CD4-positive, alpha-beta T cell (primary cell): ENCODE measurements around the gene ZNF385C. TPM values are rescaled to one million over a fixed set of nuclear protein-coding genes. Genes with fewer than 3 reads are reported as not detected.

ENCODE experiments used
- ATAC-seq: fragments of 200-7000 bp; cut with Tn5 transposase; one replicate; pipeline ENCODE4 v1.10.0; 2022; ENCODE audit warnings: mild to moderate bottlenecking; ENCODE audit not compliant: poor library complexity
- CTCF ChIA-PET: fragments of 350-600 bp; sonication (Branson Sonifier 250); formaldehyde crosslinking; loops from one replicate; lab custom pipeline; 2021; ENCODE audit warnings: antibody characterized with exemption, inconsistent platforms; lab: Charles Lee
- POLR2A ChIA-PET: fragments of 350-600 bp; sonication (Branson Sonifier 250); formaldehyde crosslinking; loops from one replicate; lab custom pipeline; 2021; ENCODE audit warnings: antibody characterized with exemption, inconsistent platforms; lab: Charles Lee
- DNase-seq, 14 experiments: peaks; one replicate each; pipeline ENCODE4 v3.0.0-alpha.2; 2013 to 2020; ENCODE audit warnings: mixed read lengths in 2 of 14
- H3K27ac ChIP-seq, 2 donors: one replicate each; pipeline versions ENCODE4 v1.5.1 to v1.7.0; 2013; ENCODE audit warnings: low read length in 2 of 2, low read depth in 1 of 2, mild to moderate bottlenecking in 1 of 2
- H3K27me3 ChIP-seq, 2 experiments: 1 replicate in 1 of 2; 2 replicates in 1 of 2; pipeline versions ENCODE4 v1.6.1 to v1.7.0; 2013; ENCODE audit warnings: low read length in 2 of 2, control low read depth in 1 of 2, mild to moderate bottlenecking in 1 of 2, moderate library complexity in 1 of 2; ENCODE audit not compliant: insufficient read depth in 2 of 2, control insufficient read depth in 1 of 2
- H3K36me3 ChIP-seq: one replicate; pipeline ENCODE4 v1.6.1; 2013; ENCODE audit warnings: low read length, control low read depth; ENCODE audit not compliant: insufficient read depth
- H3K4me1 ChIP-seq: one replicate; pipeline ENCODE4 v1.6.1; 2013; ENCODE audit warnings: low read length, control low read depth; ENCODE audit not compliant: insufficient read depth
- H3K4me3 ChIP-seq: one replicate; pipeline ENCODE4 v1.5.1; 2013; ENCODE audit warnings: mild to moderate bottlenecking, low read length, moderate library complexity
- H3K9me3 ChIP-seq, 2 experiments: 1 replicate in 1 of 2; 2 replicates in 1 of 2; pipeline versions ENCODE4 v1.6.1 to v1.7.0; 2013; ENCODE audit warnings: low read length in 2 of 2, mild to moderate bottlenecking in 2 of 2, control low read depth in 1 of 2, moderate library complexity in 1 of 2; ENCODE audit not compliant: control insufficient read depth in 1 of 2, insufficient read depth in 1 of 2
- H3K27ac Mint-ChIP-seq: one replicate; pipeline ENCODE4 v1.8.0; 2020; ENCODE audit warnings: mixed read lengths
- H3K27me3 Mint-ChIP-seq: one replicate; pipeline ENCODE4 v1.8.0; 2021; ENCODE audit warnings: mixed read lengths
- H3K36me3 Mint-ChIP-seq: one replicate; pipeline ENCODE4 v1.8.0; 2021; ENCODE audit warnings: low read depth, mixed read lengths
- H3K4me1 Mint-ChIP-seq: one replicate; pipeline ENCODE4 v1.8.0; 2021; ENCODE audit warnings: low read depth, mixed read lengths
- H3K4me3 Mint-ChIP-seq: one replicate; pipeline ENCODE4 v1.8.0; 2020; ENCODE audit warnings: mild to moderate bottlenecking, mixed read lengths
- H3K9me3 Mint-ChIP-seq: one replicate; pipeline ENCODE4 v1.8.0; 2020; ENCODE audit warnings: mixed read lengths
- CTCF ChIP-seq: fragments of 200-600 bp; IDR thresholded peaks from one replicate; pipeline ENCODE4 v1.8.0; 2022; ENCODE audit warnings: antibody characterized with exemption, mild to moderate bottlenecking
- intact Hi-C, 2 experiments: fragments of 100-400 bp; cut with DNase I in 1 of 2; cut with micrococcal nuclease in 1 of 2; formaldehyde crosslinking; loops; one replicate each; pipeline versions ENCODE4 v1.15.1 to v1.9.0; 2023 to 2025; cut with DNase I, micrococcal nuclease
- total RNA-seq, 174 experiments: library from RNA in 2 of 174; stranded (reverse) in 2 of 174; gene quantifications; one replicate each; pipeline ENCODE4 v1.2.3 and lab custom pipeline; 2021 to 2026

Gene ZNF385C
- total RNA-seq, 2 experiments from 2014 or later, result 0.20 TPM; not detected in 1

DNA sequence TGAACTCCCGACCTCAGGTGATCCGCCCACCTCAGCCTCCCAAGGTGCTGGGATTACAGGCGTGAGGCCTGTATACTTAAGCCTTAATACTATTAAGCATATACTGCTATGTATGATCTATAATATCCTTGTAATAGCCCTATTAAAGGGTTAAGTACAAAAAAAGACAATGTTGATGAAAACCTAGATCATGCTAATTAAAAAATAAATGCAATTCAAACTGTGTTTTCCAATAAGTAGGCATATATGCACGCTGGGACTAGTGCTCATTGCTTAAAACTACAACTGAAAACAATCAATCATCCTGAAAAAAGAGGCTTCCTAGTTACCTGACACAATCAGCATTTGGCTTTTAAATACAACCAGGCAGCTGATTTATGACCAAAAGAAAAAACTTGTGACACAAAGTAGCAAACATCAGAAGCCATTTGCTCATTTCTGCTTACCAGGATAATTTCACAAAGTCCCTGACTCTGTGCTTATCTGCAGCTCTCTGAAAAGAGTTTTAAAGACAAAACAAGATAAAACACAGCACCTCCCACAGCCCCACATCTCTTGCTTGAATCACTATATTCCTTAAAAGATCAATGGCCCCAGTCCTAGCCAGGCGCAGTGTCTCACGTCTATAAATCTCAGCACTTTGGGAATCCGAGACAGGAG is 11.1 kb downstream of the ZNF385C start:
- Mint-ChIP-seq H3K4me3 (no peak overlapping the region), H3K9me3 (no peaks in the 10 kb centered on the region), H3K27me3 (peaks cover 4% of the 10 kb centered on the region), H3K4me1 (no peaks in the 10 kb centered on the region), H3K27ac (no peak overlapping the region), H3K36me3 (no peaks in the 10 kb centered on the region)
- Histone ChIP-seq H3K36me3 (no peaks in the 10 kb centered on the region), H3K27me3 (no peaks in the 10 kb centered on the region), H3K4me1 (no peaks in the 10 kb centered on the region), H3K4me3 (no peak overlapping the region), H3K27ac (no peak overlapping the region), H3K9me3 (no peaks in the 10 kb centered on the region)
- intact Hi-C loops, result no loop called here
- TF ChIP-seq CTCF, result no peak
- ATAC-seq, result no peak
- DNase-seq, result no peak
- ChIA-PET CTCF (no interaction called here), POLR2A (no interaction called here)

DNA sequence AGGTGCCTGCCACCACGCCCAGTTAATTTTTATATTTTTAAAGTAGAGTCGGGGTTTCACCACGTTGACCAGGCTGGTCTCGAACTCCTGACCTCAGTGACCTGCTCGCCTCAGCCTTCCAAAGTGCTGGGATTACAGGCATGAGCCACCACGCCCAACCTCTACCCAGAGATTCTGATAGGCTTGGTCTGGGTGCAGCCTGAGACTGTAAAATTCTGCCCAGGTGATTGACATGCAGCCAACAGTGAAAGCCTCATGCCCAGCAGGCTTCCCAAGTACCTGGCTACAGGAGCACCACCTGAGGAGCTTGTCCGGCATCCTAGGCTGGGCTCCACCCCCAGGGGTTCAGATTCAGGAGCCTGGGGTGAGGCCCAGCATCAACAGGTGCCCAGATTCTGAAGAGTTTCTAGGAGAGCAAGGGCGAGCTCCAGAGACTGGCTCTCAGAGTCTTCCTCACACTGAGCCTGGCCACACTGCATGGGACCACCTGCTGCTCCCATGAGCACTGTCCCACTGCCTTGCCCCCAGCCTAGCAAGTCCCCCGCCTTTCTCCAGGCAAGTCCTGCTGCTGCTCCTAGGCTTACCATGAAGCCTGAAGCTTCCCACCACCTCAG is 16.6 kb downstream of the ZNF385C start:
- H3K4me1 Mint-ChIP-seq, result no peaks in the 10 kb centered on the region
- ChIA-PET CTCF (no interaction called here), POLR2A (no interaction called here)
- no peaks in the 10 kb centered on the region for H3K27me3 ChIP-seq
- ATAC-seq (no peak), DNase-seq (no peak)
- no peaks in the 10 kb centered on the region for H3K36me3 ChIP-seq
- H3K9me3 ChIP-seq, result no peaks in the 10 kb centered on the region
- TF ChIP-seq CTCF, result no peak
- H3K4me3 ChIP-seq, result no peak overlapping the region
- no peaks in the 10 kb centered on the region for H3K36me3 Mint-ChIP-seq
- no peak overlapping the region for H3K4me3 Mint-ChIP-seq
- no peaks in the 10 kb centered on the region for H3K4me1 ChIP-seq
- intact Hi-C loops, result no loop called here
- H3K9me3 Mint-ChIP-seq, result no peaks in the 10 kb centered on the region
- no peak overlapping the region for H3K27ac ChIP-seq
- H3K27ac Mint-ChIP-seq, result no peak overlapping the region
- peaks cover 4% of the 10 kb centered on the region for H3K27me3 Mint-ChIP-seq

GRCh38 chr17:42079541-42079940 is 18.7 kb downstream of the ZNF385C start:
- Histone ChIP-seq H3K27ac (no peak overlapping the region), H3K36me3 (no peaks in the 10 kb centered on the region), H3K4me1 (no peaks in the 10 kb centered on the region), H3K4me3 (no peak overlapping the region), H3K27me3 (no peaks in the 10 kb centered on the region), H3K9me3 (no peaks in the 10 kb centered on the region)
- no peak for TF ChIP-seq CTCF
- Mint-ChIP-seq H3K4me1 (no peaks in the 10 kb centered on the region), H3K9me3 (no peaks in the 10 kb centered on the region), H3K27me3 (peaks cover 8% of the 10 kb centered on the region), H3K36me3 (no peaks in the 10 kb centered on the region), H3K27ac (no peak overlapping the region), H3K4me3 (no peak overlapping the region)
- no peak for DNase-seq
- intact Hi-C loops, result no loop called here
- CTCF ChIA-PET, result no interaction called here
- POLR2A ChIA-PET, result no interaction called here
- no peak for ATAC-seq
